ENCODE results near the gene EIF2AK3.

The EIF2AK3 gene

GRCh38 chr2:88622307-88622706 lies 5.0 kb downstream of the EIF2AK3 start:
- TF ChIP-seq, protein P1, sequence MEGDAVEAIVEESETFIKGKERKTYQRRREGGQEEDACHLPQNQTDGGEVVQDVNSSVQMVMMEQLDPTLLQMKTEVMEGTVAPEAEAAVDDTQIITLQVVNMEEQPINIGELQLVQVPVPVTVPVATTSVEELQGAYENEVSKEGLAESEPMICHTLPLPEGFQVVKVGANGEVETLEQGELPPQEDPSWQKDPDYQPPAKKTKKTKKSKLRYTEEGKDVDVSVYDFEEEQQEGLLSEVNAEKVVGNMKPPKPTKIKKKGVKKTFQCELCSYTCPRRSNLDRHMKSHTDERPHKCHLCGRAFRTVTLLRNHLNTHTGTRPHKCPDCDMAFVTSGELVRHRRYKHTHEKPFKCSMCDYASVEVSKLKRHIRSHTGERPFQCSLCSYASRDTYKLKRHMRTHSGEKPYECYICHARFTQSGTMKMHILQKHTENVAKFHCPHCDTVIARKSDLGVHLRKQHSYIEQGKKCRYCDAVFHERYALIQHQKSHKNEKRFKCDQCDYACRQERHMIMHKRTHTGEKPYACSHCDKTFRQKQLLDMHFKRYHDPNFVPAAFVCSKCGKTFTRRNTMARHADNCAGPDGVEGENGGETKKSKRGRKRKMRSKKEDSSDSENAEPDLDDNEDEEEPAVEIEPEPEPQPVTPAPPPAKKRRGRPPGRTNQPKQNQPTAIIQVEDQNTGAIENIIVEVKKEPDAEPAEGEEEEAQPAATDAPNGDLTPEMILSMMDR (IDR thresholded peaks at IDR 0.05; ENCODE audit: insufficient read depth, low read length, poor library complexity, severe bottlenecking): no peak
- H3K36me3 ChIP-seq (ENCODE audit: control insufficient read depth, insufficient read depth, low read length): no peaks in the 10 kb centered on the region; the same call in 1 of the 2 replicates
- no peak for DNase-seq (ENCODE audit: extremely low read depth, insufficient read length)
- no peaks in the 10 kb centered on the region for H3K27me3 ChIP-seq (replicated peaks; ENCODE audit: control insufficient read depth, insufficient read depth, low read length)
- H3K4me3 ChIP-seq (replicated peaks; ENCODE audit: low read depth, low read length): peak overlapping the region; percentile 3; the same call in 1 of the 2 replicates

GRCh38 chr2:88621432-88621831 lies 5.8 kb downstream of the EIF2AK3 start:
- no peaks in the 10 kb centered on the region; the same call in 1 of the 2 replicates for H3K36me3 ChIP-seq (ENCODE audit: control insufficient read depth, insufficient read depth, low read length)
- no peak overlapping the region for H3K4me3 ChIP-seq (replicated peaks; ENCODE audit: low read depth, low read length)
- DNase-seq (ENCODE audit: extremely low read depth, insufficient read length): no peak
- no peaks in the 10 kb centered on the region for H3K27me3 ChIP-seq (replicated peaks; ENCODE audit: control insufficient read depth, insufficient read depth, low read length)
- TF ChIP-seq, protein P1 (IDR thresholded peaks at IDR 0.05; ENCODE audit: insufficient read depth, low read length, poor library complexity, severe bottlenecking): no peak

DNA sequence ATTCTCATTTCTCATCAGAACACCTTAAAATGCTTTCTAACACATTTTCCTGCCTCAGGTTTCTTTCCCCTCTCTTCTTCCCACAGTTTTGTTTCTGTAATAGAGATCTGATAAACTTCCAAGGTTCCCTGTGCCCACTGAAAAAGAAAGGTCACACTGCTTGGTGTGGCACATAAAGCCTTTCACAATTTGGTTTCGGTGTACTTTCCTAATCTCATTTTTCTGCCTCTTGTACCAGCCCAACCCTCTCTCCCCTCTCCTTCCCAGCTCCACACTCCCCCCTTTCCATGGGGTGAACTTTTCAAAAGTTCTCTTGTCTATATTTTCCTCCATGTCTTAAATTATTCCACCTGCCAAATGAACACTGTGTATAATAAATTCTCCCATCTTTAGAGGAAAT lies 7.2 kb downstream of the EIF2AK3 start:
- no peaks in the 10 kb centered on the region for H3K27me3 ChIP-seq (replicated peaks; ENCODE audit: control insufficient read depth, insufficient read depth, low read length)
- no peaks in the 10 kb centered on the region; the same call in 1 of the 2 replicates for H3K36me3 ChIP-seq (ENCODE audit: control insufficient read depth, insufficient read depth, low read length)
- TF ChIP-seq, protein P1 (IDR thresholded peaks at IDR 0.05; ENCODE audit: insufficient read depth, low read length, poor library complexity, severe bottlenecking): no peak
- H3K4me3 ChIP-seq (replicated peaks; ENCODE audit: low read depth, low read length): no peak overlapping the region
- no peak for DNase-seq (ENCODE audit: extremely low read depth, insufficient read length)

GRCh38 chr2:88615822-88616221 lies 11.4 kb downstream of the EIF2AK3 start:
- Histone ChIP-seq H3K4me3 (replicated peaks; ENCODE audit: low read depth, low read length) (no peak overlapping the region), H3K36me3 (ENCODE audit: control insufficient read depth, insufficient read depth, low read length) (peaks cover 1% of the 10 kb centered on the region), H3K27me3 (replicated peaks; ENCODE audit: control insufficient read depth, insufficient read depth, low read length) (no peaks in the 10 kb centered on the region)
- no peak for DNase-seq (ENCODE audit: extremely low read depth, insufficient read length)
- TF ChIP-seq, protein P1 (IDR thresholded peaks at IDR 0.05; ENCODE audit: insufficient read depth, low read length, poor library complexity, severe bottlenecking): no peak

GRCh38 chr2:88614497-88615157 lies 12.6 kb downstream of the EIF2AK3 start:
- Histone ChIP-seq H3K4me3 (replicated peaks; ENCODE audit: low read depth, low read length) (peak overlapping the region; percentile 13), H3K36me3 (ENCODE audit: control insufficient read depth, insufficient read depth, low read length) (peaks cover 1% of the 10 kb centered on the region), H3K27me3 (replicated peaks; ENCODE audit: control insufficient read depth, insufficient read depth, low read length) (no peaks in the 10 kb centered on the region)
- no peak for DNase-seq (ENCODE audit: extremely low read depth, insufficient read length)
- TF ChIP-seq, protein P1 (IDR thresholded peaks at IDR 0.05; ENCODE audit: insufficient read depth, low read length, poor library complexity, severe bottlenecking): no peak

All from GM06990 (cell line).